ENCODE measurements around the gene PIK3CB.
A peak's percentile ranks its signal among the peaks of the same experiment; 100 is the strongest.
"Not testable (repeated sequence)": the region's sequence is repeated elsewhere in the genome, so short reads cannot be mapped to it uniquely, and the experiment has no call there.

PIK3CB gene

GRCh38 chr3:138681463-138682220 is 153.1 kb downstream of the PIK3CB start:
- no peak for DNase-seq (ENCODE audit: low read depth in 2 of 2)

GRCh38 chr3:138680974-138681373 is 153.8 kb downstream of the PIK3CB start:
- DNase-seq (ENCODE audit: low read depth in 2 of 2): not testable (repeated sequence)

GRCh38 chr3:138678874-138679392 is 155.8 kb downstream of the PIK3CB start:
- DNase-seq (ENCODE audit: low read depth in 2 of 2): no peak

GRCh38 chr3:138678086-138678485 is 156.6 kb downstream of the PIK3CB start:
- DNase-seq (ENCODE audit: low read depth in 2 of 2): no peak

GRCh38 chr3:138675393-138675792 is 159.3 kb downstream of the PIK3CB start:
- DNase-seq (ENCODE audit: low read depth in 2 of 2): no peak

- DNase-seq (ENCODE audit: low read depth in 2 of 2): peak; percentile 50 to 57
Measured at GRCh38 chr3:138673641-138674530, 160.8 kb downstream of the PIK3CB start.

GRCh38 chr3:138670407-138670806 is 164.3 kb downstream of the PIK3CB start:
- no peak for DNase-seq (ENCODE audit: low read depth in 2 of 2)

GRCh38 chr3:138668107-138668506 is 166.6 kb downstream of the PIK3CB start:
- no peak for DNase-seq (ENCODE audit: low read depth in 2 of 2)

GRCh38 chr3:138657508-138657907 is 177.2 kb downstream of the PIK3CB start:
- no peak for DNase-seq (ENCODE audit: low read depth in 2 of 2)

GRCh38 chr3:138653567-138653966 is 181.2 kb downstream of the PIK3CB start:
- no peak for DNase-seq (ENCODE audit: low read depth in 2 of 2)

- DNase-seq (ENCODE audit: low read depth in 2 of 2): no peak
Measured at GRCh38 chr3:138649134-138649533, 185.6 kb downstream of the PIK3CB start.

- no peak for DNase-seq (ENCODE audit: low read depth in 2 of 2)
Measured at GRCh38 chr3:138646513-138646912, 188.2 kb downstream of the PIK3CB start.

- no peak for DNase-seq (ENCODE audit: low read depth in 2 of 2)
Measured at GRCh38 chr3:138646008-138646407, 188.7 kb downstream of the PIK3CB start.

GRCh38 chr3:138642927-138643253 is 191.8 kb downstream of the PIK3CB start:
- DNase-seq (ENCODE audit: low read depth in 2 of 2): no peak

- no peak for DNase-seq (ENCODE audit: low read depth in 2 of 2)
Measured at GRCh38 chr3:138642226-138642926, 192.4 kb downstream of the PIK3CB start.

- DNase-seq (ENCODE audit: low read depth in 2 of 2): no peak
Measured at GRCh38 chr3:138640537-138640936, 194.2 kb downstream of the PIK3CB start.

GRCh38 chr3:138638641-138639040 is 196.1 kb downstream of the PIK3CB start:
- no peak for DNase-seq (ENCODE audit: low read depth in 2 of 2)

- DNase-seq (ENCODE audit: low read depth in 2 of 2): no peak
Measured at GRCh38 chr3:138629526-138629925, 205.2 kb downstream of the PIK3CB start.

- no peak for DNase-seq (ENCODE audit: low read depth in 2 of 2)
Measured at GRCh38 chr3:138625707-138626365, 208.9 kb downstream of the PIK3CB start.

GRCh38 chr3:138624518-138624917 is 210.2 kb downstream of the PIK3CB start:
- DNase-seq (ENCODE audit: low read depth in 2 of 2): no peak

GRCh38 chr3:138620431-138620830 is 214.3 kb downstream of the PIK3CB start:
- no peak for DNase-seq (ENCODE audit: low read depth in 2 of 2)

GRCh38 chr3:138615462-138615861 is 219.3 kb downstream of the PIK3CB start:
- no peak for DNase-seq (ENCODE audit: low read depth in 2 of 2)

Measured in fibroblast of skin of left biceps (primary cell).